AG04450 (cell line): Measurements from ENCODE around the gene USP7. TPM values are rescaled to one million over a fixed set of nuclear protein-coding genes. Genes with fewer than 3 reads are reported as not detected.

ENCODE experiments used
- CTCF ChIA-PET: fragments of 300-600, 350-600 bp; formaldehyde crosslinking; extraction: SDS; loops from one replicate; lab custom pipeline; 2022; ENCODE audit warnings: antibody characterized with exemption, inconsistent platforms; lab: Charles Lee
- POLR2A ChIA-PET: fragments of 350-600 bp; formaldehyde crosslinking; extraction: SDS; loops from one replicate; lab custom pipeline; 2021; ENCODE audit warnings: antibody characterized with exemption, inconsistent platforms; lab: Yijun Ruan, JAX
- DNase-seq: peaks from one replicate; pipeline ENCODE4 v3.0.0-alpha.2; 2011; ENCODE audit warnings: low read depth, low spot score
- H3K27ac ChIP-seq: one replicate; pipeline ENCODE4 v1.5.1; 2012; ENCODE audit warnings: low read depth, low read length, control low read depth
- H3K27me3 ChIP-seq: one replicate; pipeline ENCODE4 v1.6.0; 2012; ENCODE audit warnings: low read length; ENCODE audit not compliant: control insufficient read depth, insufficient read depth
- H3K4me3 ChIP-seq: 2 replicates; pipeline ENCODE4 v1.5.1; 2011; ENCODE audit warnings: mild to moderate bottlenecking, low read depth, low read length, control low read depth
- H3K9me3 ChIP-seq: 2 replicates; pipeline ENCODE4 v1.5.1; 2012; ENCODE audit warnings: low read length; ENCODE audit not compliant: control insufficient read depth, insufficient read depth
- polyA plus RNA-seq: library from polyadenylated mRNA; depleted of rRNA; stranded (reverse); fragments of >200 nt; gene quantifications from 2 replicates; pipeline ENCODE4 v1.2.3, GENCODE V29; 2011
- TF ChIP-seq, protein P1 (sequence below): IDR thresholded peaks from 2 replicates; pipeline ENCODE4 v1.5.1; 2011; ENCODE audit warnings: low read depth, low read length, control low read depth, inconsistent platforms

Gene USP7
- polyA plus RNA-seq, 1 experiment = 26.9 TPM

DNA sequence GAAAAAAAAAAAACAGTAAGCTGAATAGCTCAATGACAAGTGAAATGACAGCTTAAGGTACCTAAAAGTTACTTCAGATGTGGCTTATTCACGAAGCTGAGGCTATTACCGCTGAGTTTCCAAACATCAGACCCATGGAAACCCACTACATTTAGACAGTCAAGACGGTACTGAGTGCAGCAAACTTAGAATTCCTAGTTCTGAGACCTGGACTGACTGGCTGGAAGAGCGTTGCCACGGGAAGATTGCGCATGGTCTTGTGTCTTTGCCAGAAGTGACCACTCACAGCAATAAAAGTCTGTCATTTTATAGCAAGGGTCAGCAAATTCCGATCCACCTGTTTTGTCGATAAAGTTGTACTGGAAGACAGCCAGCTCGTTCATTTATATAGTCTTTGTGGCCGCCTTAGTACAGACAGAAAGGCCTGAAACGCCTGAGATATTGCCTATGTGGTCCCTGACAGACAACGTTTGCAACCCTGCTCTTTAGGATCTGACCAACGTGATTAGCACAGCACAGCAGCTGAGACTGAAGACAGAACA is 62.3 kb downstream of the USP7 start:
- POLR2A ChIA-PET = no interaction called here
- no peaks in the 10 kb centered on the region for H3K27me3 ChIP-seq
- TF ChIP-seq, protein P1, sequence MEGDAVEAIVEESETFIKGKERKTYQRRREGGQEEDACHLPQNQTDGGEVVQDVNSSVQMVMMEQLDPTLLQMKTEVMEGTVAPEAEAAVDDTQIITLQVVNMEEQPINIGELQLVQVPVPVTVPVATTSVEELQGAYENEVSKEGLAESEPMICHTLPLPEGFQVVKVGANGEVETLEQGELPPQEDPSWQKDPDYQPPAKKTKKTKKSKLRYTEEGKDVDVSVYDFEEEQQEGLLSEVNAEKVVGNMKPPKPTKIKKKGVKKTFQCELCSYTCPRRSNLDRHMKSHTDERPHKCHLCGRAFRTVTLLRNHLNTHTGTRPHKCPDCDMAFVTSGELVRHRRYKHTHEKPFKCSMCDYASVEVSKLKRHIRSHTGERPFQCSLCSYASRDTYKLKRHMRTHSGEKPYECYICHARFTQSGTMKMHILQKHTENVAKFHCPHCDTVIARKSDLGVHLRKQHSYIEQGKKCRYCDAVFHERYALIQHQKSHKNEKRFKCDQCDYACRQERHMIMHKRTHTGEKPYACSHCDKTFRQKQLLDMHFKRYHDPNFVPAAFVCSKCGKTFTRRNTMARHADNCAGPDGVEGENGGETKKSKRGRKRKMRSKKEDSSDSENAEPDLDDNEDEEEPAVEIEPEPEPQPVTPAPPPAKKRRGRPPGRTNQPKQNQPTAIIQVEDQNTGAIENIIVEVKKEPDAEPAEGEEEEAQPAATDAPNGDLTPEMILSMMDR = no peak
- H3K9me3 ChIP-seq = no peaks in the 10 kb centered on the region
- DNase-seq = no peak
- no peak overlapping the region for H3K27ac ChIP-seq
- CTCF ChIA-PET = interaction anchor here (1.2 to 4.0 kb wide), 4 partner anchors 21 to 252 kb away, joined by 3 to 22 read pairs (median 8); no protein-coding TSS in a partner anchor
- H3K4me3 ChIP-seq = no peak overlapping the region

DNA sequence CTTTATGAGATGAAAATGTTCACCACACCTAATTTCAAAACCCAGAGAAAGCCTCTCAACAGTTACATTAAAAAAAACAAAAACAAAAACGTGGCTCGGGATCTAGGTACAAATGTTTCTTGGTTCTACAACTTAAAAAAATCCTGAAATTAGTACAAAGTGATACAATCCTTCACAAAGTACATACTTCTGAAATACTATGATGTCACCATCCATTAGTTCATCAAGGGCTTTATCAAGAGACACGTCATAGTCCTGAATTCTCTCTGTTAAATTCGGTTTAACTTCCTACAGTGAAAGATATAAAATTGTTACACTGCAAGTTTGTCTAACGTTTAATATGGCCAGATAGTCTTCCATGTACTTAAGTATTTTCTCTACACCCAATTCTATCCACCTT is 63.4 kb downstream of the USP7 start:
- ChIA-PET POLR2A (no interaction called here), CTCF (interaction anchor here (1.2 to 4.0 kb wide), 4 partner anchors 20 to 251 kb away, joined by 3 to 22 read pairs (median 7); no protein-coding TSS in a partner anchor)
- Histone ChIP-seq H3K9me3 (no peaks in the 10 kb centered on the region), H3K4me3 (no peak overlapping the region), H3K27ac (no peak overlapping the region), H3K27me3 (no peaks in the 10 kb centered on the region)
- DNase-seq = no peak
- TF ChIP-seq, protein P1 = no peak

DNA sequence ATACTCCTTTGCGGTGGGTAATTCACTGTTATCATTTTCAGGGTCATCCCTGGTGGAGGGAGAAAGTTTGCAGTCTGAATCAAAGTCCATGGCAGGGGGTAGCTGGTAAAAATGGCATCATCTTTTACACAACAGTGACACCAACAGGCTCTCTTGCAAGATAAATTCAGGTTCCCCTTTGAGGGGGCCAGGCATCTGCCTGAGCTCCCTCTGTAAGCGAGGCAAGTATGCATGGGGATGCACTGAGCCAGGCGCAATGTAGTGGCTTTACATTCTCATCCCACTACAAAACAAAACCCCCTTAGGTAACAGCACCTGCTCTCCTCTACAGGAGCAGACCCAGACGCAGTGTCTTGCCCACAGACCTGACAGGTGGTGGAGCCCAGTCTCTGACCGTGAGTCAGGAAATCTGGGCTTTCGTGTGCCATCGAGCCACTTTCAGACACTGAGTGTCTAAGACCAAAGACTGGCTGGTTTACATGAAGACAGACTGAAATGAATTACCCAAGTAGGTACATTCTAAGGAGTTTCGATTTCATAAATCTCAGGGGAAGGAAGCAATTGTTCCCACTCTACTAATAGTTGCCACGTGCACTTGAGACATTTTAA is 63.9 kb downstream of the USP7 start:
- H3K4me3 ChIP-seq = no peak overlapping the region
- ChIA-PET CTCF (interaction anchor here (1.8 to 4.0 kb wide), 3 partner anchors 19 to 109 kb away, joined by 5 to 22 read pairs (median 9); no protein-coding TSS in a partner anchor), POLR2A (no interaction called here)
- no peak for DNase-seq
- H3K27ac ChIP-seq = no peak overlapping the region
- no peaks in the 10 kb centered on the region for H3K9me3 ChIP-seq
- TF ChIP-seq, protein P1 = no peak
- H3K27me3 ChIP-seq = no peaks in the 10 kb centered on the region

DNA sequence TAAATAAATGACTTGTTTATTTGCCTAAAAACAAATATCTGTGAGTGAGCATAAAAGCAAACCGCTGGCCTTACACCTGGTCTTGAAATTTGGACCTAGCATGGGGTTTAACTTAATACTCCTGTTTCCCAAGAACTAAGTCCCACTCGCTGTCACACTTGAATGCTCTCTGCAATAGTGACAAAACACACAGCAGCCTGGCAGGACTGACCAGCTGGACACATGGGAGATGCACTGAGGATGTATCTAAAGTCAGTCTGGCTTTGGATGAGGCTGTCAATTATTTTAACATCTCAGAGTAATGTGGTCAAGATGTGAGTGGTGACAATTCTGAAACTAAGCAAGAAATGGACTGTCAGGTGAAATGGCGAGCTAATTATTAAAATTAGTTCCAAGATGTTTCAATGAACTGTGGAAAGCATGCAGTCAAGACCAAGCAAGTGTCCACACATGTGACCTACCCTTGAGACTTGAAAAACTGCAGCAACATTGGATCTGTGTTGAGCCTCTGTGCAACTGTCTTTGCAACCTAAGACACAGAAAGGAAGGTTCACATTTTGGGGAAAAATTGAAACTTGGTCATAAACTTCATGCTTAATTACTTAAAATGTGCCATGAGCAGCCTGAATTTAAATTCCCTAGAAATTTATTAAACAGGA is 64.9 kb downstream of the USP7 start:
- no peaks in the 10 kb centered on the region for H3K9me3 ChIP-seq
- DNase-seq = no peak
- ChIA-PET CTCF (interaction anchor here (1.8 to 4.0 kb wide), 3 partner anchors 18 to 110 kb away, joined by 5 to 22 read pairs (median 11); no protein-coding TSS in a partner anchor), POLR2A (no interaction called here)
- H3K27ac ChIP-seq = no peak overlapping the region
- no peak overlapping the region for H3K4me3 ChIP-seq
- TF ChIP-seq, protein P1 = no peak
- H3K27me3 ChIP-seq = no peaks in the 10 kb centered on the region
